Astrocyte of the hippocampus (primary cell): Measurements from ENCODE around the gene DDI1.

Experiments
- DNase-seq: peaks from one replicate; pipeline ENCODE4 v3.0.0; 2011; ENCODE audit warnings: low read depth, low spot score

DDI1 gene

DNA sequence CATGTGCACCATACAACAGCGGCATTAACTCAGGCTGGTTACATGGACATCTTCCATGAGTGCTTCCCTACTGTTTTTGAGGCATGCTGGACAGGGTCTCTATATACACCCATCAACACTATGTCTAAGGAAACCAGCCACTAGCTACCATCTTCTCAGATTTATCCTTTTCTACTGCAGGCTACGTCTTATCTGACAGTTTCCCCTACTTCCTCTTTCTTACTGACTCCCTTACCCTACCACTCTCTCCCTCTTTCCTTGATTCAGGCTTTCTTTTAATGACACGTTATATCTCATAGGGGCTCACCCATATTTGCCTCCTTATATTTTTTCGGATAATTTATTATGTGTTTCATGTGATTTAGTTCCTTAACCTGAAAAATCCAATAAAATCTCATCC lies 41.8 kb downstream of the DDI1 start:
- DNase-seq = no peak

DNA sequence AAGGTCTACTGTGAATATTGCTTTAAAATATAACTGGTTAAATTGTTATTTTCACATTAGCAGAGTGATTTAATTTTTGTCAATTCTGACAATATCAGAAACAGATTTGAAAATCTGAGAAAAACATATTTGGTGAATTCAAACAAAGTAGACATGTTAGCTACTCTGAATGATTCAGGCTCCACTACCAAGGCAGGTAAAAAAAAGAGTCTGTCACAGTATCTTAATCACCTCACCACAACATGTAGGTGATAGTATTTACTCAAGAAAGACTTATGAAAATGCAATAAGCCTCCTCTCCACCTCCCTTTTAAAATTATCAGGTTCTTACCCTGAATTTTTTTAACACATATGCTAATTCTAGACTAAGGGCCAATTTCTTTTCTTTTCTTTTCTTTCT lies 42.6 kb downstream of the DDI1 start:
- DNase-seq = no peak

DNA sequence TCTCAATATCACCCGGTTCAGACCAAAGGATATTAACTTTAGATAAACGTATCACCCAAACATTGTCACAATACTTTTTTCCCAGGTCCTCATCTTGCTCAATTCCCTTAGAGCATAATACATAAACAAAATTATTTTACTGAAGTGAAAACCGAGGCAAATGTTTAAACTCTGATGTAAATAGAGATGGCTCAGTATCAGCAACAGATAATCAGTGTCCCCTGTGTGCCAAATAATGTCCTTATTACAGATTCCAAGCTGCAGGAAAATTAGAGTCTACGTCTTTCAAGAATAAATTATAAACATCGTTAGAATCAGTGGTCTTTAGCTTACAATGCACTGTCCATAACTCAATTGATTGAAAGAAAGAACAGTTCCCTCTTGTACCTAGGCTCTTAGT lies 50.2 kb downstream of the DDI1 start:
- no peak for DNase-seq
